Neural progenitor cell (in vitro differentiated cells): ENCODE measurements around the gene TEX35. TPM values are rescaled to one million over a fixed set of nuclear protein-coding genes. Genes with fewer than 3 reads are reported as not detected.

Experiments used
- DNase-seq: peaks from one replicate; pipeline ENCODE4 v3.0.0-alpha.2; 2016; ENCODE audit warnings: low spot score
- H2AFZ ChIP-seq: fragments of 200-600 bp; sonication (generic); replicated peaks from 2 replicates; pipeline ENCODE4 v1.6.1; 2016; ENCODE audit warnings: antibody characterized with exemption
- H3F3A ChIP-seq: fragments of 200-600 bp; sonication (generic); 2 replicates; pipeline ENCODE4 v1.6.1; 2016; ENCODE audit warnings: antibody characterized with exemption, low read depth
- H3K27ac ChIP-seq: fragments of 200-600 bp; sonication (generic); 2 replicates; pipeline ENCODE4 v1.5.1; 2016; ENCODE audit warnings: mild to moderate bottlenecking
- H3K27me3 ChIP-seq: fragments of 200-600 bp; sonication (generic); 2 replicates; pipeline ENCODE4 v1.6.1; 2016; ENCODE audit warnings: mild to moderate bottlenecking, moderate library complexity
- H3K36me3 ChIP-seq: fragments of 200-600 bp; sonication (generic); 2 replicates; pipeline ENCODE4 v1.5.1; 2016
- H3K4me1 ChIP-seq: fragments of 200-600 bp; sonication (generic); 2 replicates; pipeline ENCODE4 v1.6.1; 2016; ENCODE audit warnings: mixed run types
- H3K4me2 ChIP-seq: fragments of 200-600 bp; sonication (generic); 2 replicates; pipeline ENCODE4 v1.6.1; 2016
- H3K4me3 ChIP-seq: fragments of 200-600 bp; sonication (generic); 2 replicates; pipeline ENCODE4 v1.5.1; 2016
- H3K79me2 ChIP-seq: fragments of 200-600 bp; sonication (generic); 2 replicates; pipeline ENCODE4 v1.6.1; 2016; ENCODE audit warnings: low read depth
- H3K9ac ChIP-seq: fragments of 200-600 bp; sonication (generic); 2 replicates; pipeline ENCODE4 v1.6.1; 2016
- H3K9me3 ChIP-seq: fragments of 200-600 bp; sonication (generic); 2 replicates; pipeline ENCODE4 v1.5.1; 2016; ENCODE audit warnings: low read depth
- H4K20me1 ChIP-seq: fragments of 200-600 bp; sonication (generic); 2 replicates; pipeline ENCODE4 v1.6.1; 2016; ENCODE audit warnings: low read depth
- H3K27ac Mint-ChIP-seq: 3 replicates; pipeline ENCODE4 v1.8.0; 2021; ENCODE audit warnings: mixed read lengths
- H3K27me3 Mint-ChIP-seq: 2 replicates; pipeline ENCODE4 v1.8.0; 2022; ENCODE audit warnings: low read depth, mild to moderate bottlenecking, inconsistent platforms, moderate library complexity, mixed read lengths; ENCODE audit not compliant: insufficient read depth
- H3K36me3 Mint-ChIP-seq: 3 replicates; pipeline ENCODE4 v1.8.0; 2021; ENCODE audit warnings: mixed read lengths
- H3K4me1 Mint-ChIP-seq: 3 replicates; pipeline ENCODE4 v1.8.0; 2021; ENCODE audit warnings: mixed read lengths
- H3K4me3 Mint-ChIP-seq: 3 replicates; pipeline ENCODE4 v1.8.0; 2021; ENCODE audit warnings: mild to moderate bottlenecking, moderate library complexity, mixed read lengths
- H3K9me3 Mint-ChIP-seq: 3 replicates; pipeline ENCODE4 v1.8.0; 2020; ENCODE audit warnings: mixed read lengths
- CTCF ChIP-seq: fragments of 200-600 bp; sonication (generic); IDR thresholded peaks from 2 replicates; pipeline ENCODE4 v1.5.1; 2017; ENCODE audit warnings: antibody characterized with exemption, mild to moderate bottlenecking
- EZH2 ChIP-seq: fragments of 200-600 bp; sonication (generic); IDR thresholded peaks from 2 replicates; pipeline ENCODE4 v1.6.1; 2017; ENCODE audit warnings: antibody characterized with exemption, mild to moderate bottlenecking, moderate library complexity
- EZH2phosphoT487 ChIP-seq: fragments of 200-600 bp; sonication (generic); IDR thresholded peaks from 2 replicates; pipeline ENCODE4 v1.6.1; 2017; ENCODE audit warnings: antibody characterized with exemption
- total RNA-seq: library from RNA; depleted of rRNA; stranded (reverse); fragments of >200 nt; gene quantifications from 2 replicates; pipeline ENCODE4 v1.2.3, GENCODE V29; 2015; ENCODE audit warnings: low replicate concordance

The TEX35 gene
- total RNA-seq, 1 donor from 2014 or later, result not detected

- H3K4me1 ChIP-seq, result peaks cover 5% of the 10 kb centered on the region
- peaks cover 21% of the 10 kb centered on the region for H3K4me1 Mint-ChIP-seq
- H3K9me3 Mint-ChIP-seq, result no peaks in the 10 kb centered on the region
- peak overlapping the region; percentile 97 for H3K27ac Mint-ChIP-seq
- peak overlapping the region; percentile 93 for H3K4me3 Mint-ChIP-seq
- H3K27me3 Mint-ChIP-seq, result peaks cover 10% of the 10 kb centered on the region
- H4K20me1 ChIP-seq, result no peaks in the 10 kb centered on the region
- H3K36me3 ChIP-seq, result no peaks in the 10 kb centered on the region
- peak overlapping the region; percentile 86 for H3K4me2 ChIP-seq
- no peaks in the 10 kb centered on the region for H3K79me2 ChIP-seq
- peak overlapping the region; percentile 69 for H3K27ac ChIP-seq
- no peaks in the 10 kb centered on the region for H3K27me3 ChIP-seq
- no peak for TF ChIP-seq EZH2
- TF ChIP-seq EZH2phosphoT487, result no peak
- no peak for TF ChIP-seq CTCF
- H3F3A ChIP-seq, result peaks cover 17% of the 10 kb centered on the region
- H3K36me3 Mint-ChIP-seq, result peaks cover 14% of the 10 kb centered on the region
- H3K9ac ChIP-seq, result no peak overlapping the region
- DNase-seq, result no peak
- H3K4me3 ChIP-seq, result peak overlapping the region; percentile 69
- peak overlapping the region; percentile 83 for H2AFZ ChIP-seq
- no peaks in the 10 kb centered on the region for H3K9me3 ChIP-seq
Measured at GRCh38 chr1:178543290-178543607, 30.3 kb downstream of the TEX35 start.

GRCh38 chr1:178544531-178544930 lies 31.6 kb downstream of the TEX35 start:
- Mint-ChIP-seq H3K36me3 (peaks cover 21% of the 10 kb centered on the region), H3K27ac (no peak overlapping the region), H3K4me3 (peak overlapping the region; percentile 33), H3K9me3 (no peaks in the 10 kb centered on the region), H3K4me1 (peaks cover 18% of the 10 kb centered on the region), H3K27me3 (peaks cover 10% of the 10 kb centered on the region)
- Histone ChIP-seq H3F3A (peaks cover 17% of the 10 kb centered on the region), H3K79me2 (no peaks in the 10 kb centered on the region), H3K4me1 (peaks cover 5% of the 10 kb centered on the region), H2AFZ (no peak overlapping the region), H3K4me3 (no peak overlapping the region), H3K27ac (no peak overlapping the region), H3K9ac (no peak overlapping the region), H3K4me2 (no peak overlapping the region), H3K27me3 (no peaks in the 10 kb centered on the region), H4K20me1 (no peaks in the 10 kb centered on the region), H3K36me3 (no peaks in the 10 kb centered on the region), H3K9me3 (no peaks in the 10 kb centered on the region)
- TF ChIP-seq EZH2phosphoT487 (no peak), EZH2 (no peak), CTCF (no peak)
- DNase-seq, result no peak

GRCh38 chr1:178548108-178548507 lies 35.2 kb downstream of the TEX35 start:
- H3K9me3 ChIP-seq, result no peaks in the 10 kb centered on the region
- H3K27me3 Mint-ChIP-seq, result peaks cover 11% of the 10 kb centered on the region
- no peaks in the 10 kb centered on the region for H3K79me2 ChIP-seq
- H3K27ac ChIP-seq, result no peak overlapping the region
- peaks cover 11% of the 10 kb centered on the region for H3K4me1 Mint-ChIP-seq
- no peaks in the 10 kb centered on the region for H4K20me1 ChIP-seq
- no peak overlapping the region for H3K4me3 Mint-ChIP-seq
- no peak overlapping the region for H3K9ac ChIP-seq
- no peaks in the 10 kb centered on the region for H3K27me3 ChIP-seq
- H3K9me3 Mint-ChIP-seq, result peaks cover 5% of the 10 kb centered on the region
- H3K4me2 ChIP-seq, result no peak overlapping the region
- H3K27ac Mint-ChIP-seq, result no peak overlapping the region
- peaks cover 31% of the 10 kb centered on the region for H3K36me3 Mint-ChIP-seq
- peaks cover 5% of the 10 kb centered on the region for H3K4me1 ChIP-seq
- no peaks in the 10 kb centered on the region for H3K36me3 ChIP-seq
- H3K4me3 ChIP-seq, result no peak overlapping the region
- no peak for TF ChIP-seq EZH2
- no peak for TF ChIP-seq EZH2phosphoT487
- TF ChIP-seq CTCF, result no peak
- no peak for DNase-seq
- H3F3A ChIP-seq, result peaks cover 7% of the 10 kb centered on the region
- no peak overlapping the region for H2AFZ ChIP-seq
